PC-9 (cell line): ENCODE results near the gene ORAI2.
"Not testable (repeated sequence)": the region's sequence is repeated elsewhere in the genome, so short reads cannot be mapped to it uniquely, and the experiment has no call there.

Experiments used
- CTCF ChIP-seq: fragments of 200-600 bp; sonication (generic); conservative IDR thresholded peaks from 2 replicates; pipeline ENCODE4 v1.6.1; 2017; ENCODE audit warnings: mixed run types, antibody characterized with exemption, mild to moderate bottlenecking, moderate library complexity
- EZH2 ChIP-seq: fragments of 200-600 bp; sonication (generic); IDR thresholded peaks from 2 replicates; pipeline ENCODE4 v1.8.0; 2017; ENCODE audit warnings: antibody characterized with exemption, low read depth

DNA sequence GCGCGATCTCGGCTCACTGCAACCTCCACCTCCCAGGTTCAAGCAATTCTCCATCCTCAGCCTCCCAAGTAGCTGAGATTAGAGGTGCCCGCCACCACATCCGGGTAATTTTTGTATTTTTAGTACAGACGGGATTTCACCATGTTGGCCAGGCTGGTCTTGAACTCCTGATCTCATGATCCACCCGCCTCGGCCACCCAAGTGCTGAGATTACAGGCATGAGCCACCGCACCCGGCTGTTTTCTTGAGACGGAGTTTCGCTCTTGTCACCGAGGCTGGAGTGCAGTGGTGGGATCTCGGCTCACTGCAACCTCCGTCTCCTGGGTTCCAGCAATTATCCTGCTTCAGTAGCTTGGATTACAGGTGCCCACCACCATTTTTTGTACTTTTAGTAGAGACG is 64.9 kb downstream of the ORAI2 start:
- TF ChIP-seq CTCF, EZH2: not testable (repeated sequence)
